GM12874 (cell line): Measurements from ENCODE around the gene ARID1A.

Experiments used
- TF ChIP-seq, protein P1 (sequence below): IDR thresholded peaks from 2 replicates; pipeline ENCODE4 v1.5.1; 2011; ENCODE audit warnings: low read depth, mild to moderate bottlenecking, control low read depth, low read length, moderate library complexity; ENCODE audit not compliant: insufficient read depth

Gene ARID1A

DNA sequence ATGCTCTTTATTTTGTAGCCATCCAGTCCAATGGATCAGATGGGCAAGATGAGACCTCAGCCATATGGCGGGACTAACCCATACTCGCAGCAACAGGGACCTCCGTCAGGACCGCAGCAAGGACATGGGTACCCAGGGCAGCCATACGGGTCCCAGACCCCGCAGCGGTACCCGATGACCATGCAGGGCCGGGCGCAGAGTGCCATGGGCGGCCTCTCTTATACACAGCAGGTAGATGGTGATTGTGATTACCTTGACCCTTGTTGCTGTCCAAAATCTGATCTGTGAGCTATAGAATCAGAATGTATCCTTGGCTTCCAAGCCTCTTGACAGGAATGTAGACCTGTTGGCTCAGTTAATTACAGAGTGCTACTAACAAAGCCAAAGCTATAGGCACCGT lies 33.8 kb downstream of the ARID1A start:
- TF ChIP-seq, protein P1, sequence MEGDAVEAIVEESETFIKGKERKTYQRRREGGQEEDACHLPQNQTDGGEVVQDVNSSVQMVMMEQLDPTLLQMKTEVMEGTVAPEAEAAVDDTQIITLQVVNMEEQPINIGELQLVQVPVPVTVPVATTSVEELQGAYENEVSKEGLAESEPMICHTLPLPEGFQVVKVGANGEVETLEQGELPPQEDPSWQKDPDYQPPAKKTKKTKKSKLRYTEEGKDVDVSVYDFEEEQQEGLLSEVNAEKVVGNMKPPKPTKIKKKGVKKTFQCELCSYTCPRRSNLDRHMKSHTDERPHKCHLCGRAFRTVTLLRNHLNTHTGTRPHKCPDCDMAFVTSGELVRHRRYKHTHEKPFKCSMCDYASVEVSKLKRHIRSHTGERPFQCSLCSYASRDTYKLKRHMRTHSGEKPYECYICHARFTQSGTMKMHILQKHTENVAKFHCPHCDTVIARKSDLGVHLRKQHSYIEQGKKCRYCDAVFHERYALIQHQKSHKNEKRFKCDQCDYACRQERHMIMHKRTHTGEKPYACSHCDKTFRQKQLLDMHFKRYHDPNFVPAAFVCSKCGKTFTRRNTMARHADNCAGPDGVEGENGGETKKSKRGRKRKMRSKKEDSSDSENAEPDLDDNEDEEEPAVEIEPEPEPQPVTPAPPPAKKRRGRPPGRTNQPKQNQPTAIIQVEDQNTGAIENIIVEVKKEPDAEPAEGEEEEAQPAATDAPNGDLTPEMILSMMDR, result no peak

DNA sequence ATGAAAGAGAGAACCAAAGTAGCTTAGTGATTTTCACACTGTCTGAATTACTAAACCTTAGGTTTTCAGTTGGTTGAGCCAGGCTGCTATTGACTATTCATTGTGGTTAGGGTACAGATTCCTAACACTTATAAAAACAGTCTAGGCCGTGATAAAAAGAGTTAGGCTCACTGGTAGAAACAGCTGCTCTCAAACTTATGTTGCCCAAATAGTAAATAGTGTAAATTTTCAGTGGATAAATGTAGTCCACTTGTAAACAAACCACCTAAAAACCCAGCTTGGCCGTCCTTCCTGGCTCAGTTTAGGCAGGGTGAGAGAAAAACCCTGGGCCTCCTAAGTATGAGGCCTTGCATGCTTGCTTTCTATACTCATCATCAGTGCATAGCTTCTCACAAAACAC lies 34.9 kb downstream of the ARID1A start:
- TF ChIP-seq, protein P1, result no peak

DNA sequence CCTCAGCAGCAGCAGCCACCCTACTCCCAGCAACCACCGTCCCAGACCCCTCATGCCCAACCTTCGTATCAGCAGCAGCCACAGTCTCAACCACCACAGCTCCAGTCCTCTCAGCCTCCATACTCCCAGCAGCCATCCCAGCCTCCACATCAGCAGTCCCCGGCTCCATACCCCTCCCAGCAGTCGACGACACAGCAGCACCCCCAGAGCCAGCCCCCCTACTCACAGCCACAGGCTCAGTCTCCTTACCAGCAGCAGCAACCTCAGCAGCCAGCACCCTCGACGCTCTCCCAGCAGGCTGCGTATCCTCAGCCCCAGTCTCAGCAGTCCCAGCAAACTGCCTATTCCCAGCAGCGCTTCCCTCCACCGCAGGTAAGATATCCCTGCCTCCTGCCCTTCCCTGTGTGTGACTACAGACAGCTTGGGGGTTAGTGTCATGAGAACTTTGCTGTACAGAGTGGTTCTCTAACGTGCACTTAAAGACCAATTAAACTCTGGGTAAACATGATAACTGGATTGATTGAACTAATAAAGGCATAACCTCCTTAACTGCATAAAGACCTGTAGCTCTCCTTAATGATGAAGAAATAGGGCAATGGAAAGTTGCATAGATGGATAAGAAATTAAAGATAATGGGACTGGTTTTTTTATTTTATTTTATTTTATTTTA lies 35.6 kb downstream of the ARID1A start:
- TF ChIP-seq, protein P1, result no peak

DNA sequence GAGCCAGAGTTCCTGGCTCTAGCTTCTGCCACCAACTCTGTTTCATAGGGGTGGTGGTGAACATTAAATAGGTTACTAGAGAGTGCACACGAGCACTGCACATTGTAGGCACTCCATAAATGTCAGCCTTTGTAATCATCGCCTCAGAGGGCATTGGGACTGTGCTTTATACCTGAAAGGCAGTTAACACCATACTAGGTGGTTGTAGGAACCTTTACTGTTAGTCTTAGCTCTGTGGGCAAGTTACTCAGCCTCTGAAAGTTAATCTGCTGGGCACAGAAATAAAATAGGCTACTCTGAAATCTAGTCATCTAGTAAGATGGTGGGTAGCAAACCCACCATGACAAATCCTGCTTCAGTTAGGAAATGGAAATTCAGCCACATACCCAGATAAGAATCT lies 37.6 kb downstream of the ARID1A start:
- TF ChIP-seq, protein P1, result no peak

DNA sequence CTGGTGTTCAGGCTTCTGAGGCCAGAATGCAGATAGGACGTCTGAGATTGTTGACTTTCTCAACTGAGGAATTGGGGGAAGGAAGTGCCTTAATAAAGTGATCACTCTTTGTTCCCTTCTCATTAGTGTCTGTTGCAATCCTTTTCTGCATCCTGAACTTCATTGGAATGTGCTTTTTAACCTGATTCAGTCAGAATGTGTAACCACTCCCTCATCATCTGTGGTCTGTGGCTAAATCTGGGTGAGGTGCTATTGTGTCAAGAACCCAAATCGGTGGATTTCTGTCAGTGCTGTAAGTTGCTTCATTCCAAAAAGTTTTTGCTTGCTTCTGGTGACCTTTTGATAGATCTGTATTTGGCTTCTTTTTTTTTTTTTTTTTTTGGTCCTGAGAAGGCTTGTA lies 38.2 kb downstream of the ARID1A start:
- TF ChIP-seq, protein P1, result no peak

DNA sequence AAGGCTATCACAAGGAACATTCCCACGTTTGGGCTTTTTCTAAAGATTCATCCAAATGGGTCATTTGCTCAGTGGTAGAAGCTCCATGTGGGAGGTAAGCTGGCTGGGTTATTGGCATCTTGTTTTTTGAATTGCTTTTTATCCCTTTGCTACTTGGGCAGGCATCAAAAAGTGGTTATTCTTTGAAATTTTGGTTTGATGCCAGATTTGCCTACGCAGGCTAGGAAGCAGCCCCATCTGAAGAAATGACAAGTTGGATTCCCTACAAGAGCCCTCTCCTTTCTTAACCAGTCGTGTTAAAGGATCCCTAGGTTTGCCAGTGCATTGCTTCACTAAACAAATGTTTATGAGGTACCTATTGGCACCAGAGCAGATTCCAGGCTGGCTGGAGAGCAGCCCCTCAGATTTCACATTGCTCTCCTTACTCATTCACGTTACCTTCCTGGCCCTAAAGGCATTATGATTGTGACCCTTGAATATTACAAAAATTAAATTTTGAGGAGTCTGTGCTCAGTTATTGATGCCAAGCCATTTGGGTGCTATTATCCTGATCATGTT lies 38.8 kb downstream of the ARID1A start:
- TF ChIP-seq, protein P1, result no peak

DNA sequence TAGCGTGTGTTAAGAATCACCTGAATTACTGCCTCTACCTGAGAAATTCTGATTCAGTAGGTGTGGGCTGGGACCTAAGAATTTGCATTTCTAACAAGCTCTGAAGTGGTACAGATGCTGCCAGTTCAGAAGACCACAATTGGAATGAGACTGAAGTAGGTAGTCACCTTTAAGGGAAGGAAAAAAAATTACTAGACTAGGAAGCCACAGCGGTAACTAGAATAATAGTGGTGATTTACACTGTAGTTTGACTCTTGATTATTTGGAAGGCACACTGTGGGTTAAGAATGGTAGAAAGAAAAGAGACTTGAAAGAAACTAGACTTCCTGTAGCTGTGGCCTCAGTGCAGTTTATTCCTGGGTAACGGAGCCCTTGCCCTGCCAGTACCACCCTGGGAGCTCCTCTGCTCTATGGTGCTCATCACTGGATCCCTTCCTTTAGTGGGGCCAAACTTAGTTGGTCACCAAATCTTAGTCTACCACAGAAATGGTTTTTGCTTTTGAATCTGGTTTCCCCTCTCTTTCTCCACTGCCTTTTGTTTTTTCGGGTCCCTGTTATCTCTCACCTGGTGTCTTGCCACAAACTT lies 43.6 kb downstream of the ARID1A start:
- TF ChIP-seq, protein P1, result no peak
